Muscle layer of colon (tissue), 2 donors: ENCODE data around the gene LAP3.

Experiments used
- H3K27ac ChIP-seq: one replicate; pipeline ENCODE4 v1.7.0; 2013; ENCODE audit warnings: low read depth, mild to moderate bottlenecking, low read length, moderate library complexity
- H3K27me3 ChIP-seq, 2 donors: one replicate each; pipeline ENCODE4 v1.7.0; 2013; ENCODE audit warnings: low read length in 2 of 2, mild to moderate bottlenecking in 2 of 2; ENCODE audit not compliant: insufficient read depth in 2 of 2, control insufficient read depth in 1 of 2
- H3K36me3 ChIP-seq: one replicate; pipeline ENCODE4 v1.7.0; 2013; ENCODE audit warnings: mild to moderate bottlenecking, low read length; ENCODE audit not compliant: insufficient read depth
- H3K4me1 ChIP-seq: one replicate; pipeline ENCODE4 v1.7.0; 2013; ENCODE audit warnings: mild to moderate bottlenecking, low read length; ENCODE audit not compliant: insufficient read depth
- H3K4me3 ChIP-seq, 2 donors: one replicate each; pipeline ENCODE4 v1.7.0; 2013; ENCODE audit warnings: low read length in 2 of 2, low read depth in 1 of 2, mild to moderate bottlenecking in 1 of 2, moderate library complexity in 1 of 2
- H3K9ac ChIP-seq: one replicate; pipeline ENCODE4 v1.7.0; 2013; ENCODE audit warnings: low read length
- H3K9me3 ChIP-seq: one replicate; pipeline ENCODE4 v1.7.0; 2013; ENCODE audit warnings: mild to moderate bottlenecking, low read length
- donor health status: abdominal sarcoma.
- donor health status: Adenocarcinoma of cecum.

Gene LAP3

GRCh38 chr4:17650406-17650805 lies 73.4 kb downstream of the LAP3 start:
- H3K27me3 ChIP-seq, result no peaks in the 10 kb centered on the region
- no peaks in the 10 kb centered on the region for H3K4me1 ChIP-seq
- H3K4me3 ChIP-seq, result no peak overlapping the region
- no peaks in the 10 kb centered on the region for H3K9me3 ChIP-seq
- no peak overlapping the region for H3K27ac ChIP-seq
- no peaks in the 10 kb centered on the region for H3K36me3 ChIP-seq
- no peak overlapping the region for H3K9ac ChIP-seq

DNA sequence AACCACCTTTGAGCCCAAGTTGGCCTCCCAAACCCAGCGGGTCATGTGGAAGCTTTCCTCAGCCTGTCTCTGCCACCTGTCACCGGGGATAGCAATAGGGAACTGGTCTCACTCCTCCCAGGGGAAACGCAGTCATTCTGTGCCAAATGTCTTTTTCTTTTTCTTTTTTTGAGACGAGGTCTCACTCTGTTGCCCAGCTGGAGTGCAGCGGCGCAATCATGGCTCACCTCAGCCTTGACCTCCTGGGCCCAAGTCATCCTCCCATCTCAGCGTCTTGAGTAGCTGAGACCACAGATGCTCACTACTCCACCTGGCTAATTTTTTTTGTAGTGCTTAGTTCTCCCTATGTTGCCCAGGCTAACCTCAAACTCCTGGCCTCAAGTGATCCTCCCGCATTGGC lies 77.7 kb downstream of the LAP3 start:
- H3K9ac ChIP-seq, result no peak overlapping the region
- no peaks in the 10 kb centered on the region for H3K27me3 ChIP-seq
- no peak overlapping the region for H3K4me3 ChIP-seq
- no peak overlapping the region for H3K27ac ChIP-seq
- no peaks in the 10 kb centered on the region for H3K36me3 ChIP-seq
- no peaks in the 10 kb centered on the region for H3K4me1 ChIP-seq
- H3K9me3 ChIP-seq, result no peaks in the 10 kb centered on the region

DNA sequence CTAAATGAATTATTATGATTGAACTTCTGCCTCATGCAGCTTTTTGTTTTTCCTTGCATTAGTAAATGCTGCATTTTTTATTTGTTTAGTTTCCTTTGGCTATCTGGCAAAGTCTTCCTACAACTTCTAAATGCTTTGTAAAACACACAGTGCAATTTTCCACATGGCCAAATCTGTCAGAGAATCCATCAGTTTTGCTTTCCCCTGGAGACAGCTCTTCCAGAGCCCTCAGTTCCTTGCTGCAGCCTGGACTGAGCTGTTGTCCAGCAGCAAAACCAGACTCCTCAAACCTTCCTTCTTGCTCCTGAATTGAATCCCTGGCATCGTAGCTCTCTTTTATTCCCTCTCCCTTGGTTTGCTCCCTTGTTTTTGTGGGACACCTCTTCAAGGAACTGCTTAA lies 80.1 kb downstream of the LAP3 start:
- Histone ChIP-seq H3K9ac (no peak overlapping the region), H3K4me3 (no peak overlapping the region), H3K27me3 (no peaks in the 10 kb centered on the region), H3K9me3 (no peaks in the 10 kb centered on the region), H3K36me3 (no peaks in the 10 kb centered on the region), H3K4me1 (no peaks in the 10 kb centered on the region), H3K27ac (no peak overlapping the region)
